GM18858 (cell line): ENCODE data around the gene DDX21.
"Not testable (repeated sequence)": the region's sequence is repeated elsewhere in the genome, so short reads cannot be mapped to it uniquely, and the experiment has no call there.

Experiments used
- ATAC-seq: cut with Tn5 transposase; IDR thresholded peaks from one replicate; pipeline ENCODE4 v1.9.1; 2021; ENCODE audit not compliant: unreplicated experiment

Gene DDX21

GRCh38 chr10:68955832-68956532 is at the start of gene DDX21:
Gene DDX21, plus strand, starts transcription at chr10:68956170. Its CDS starts 56 bp downstream, at chr10:68956226.
- peak; percentile 59 for ATAC-seq

DNA sequence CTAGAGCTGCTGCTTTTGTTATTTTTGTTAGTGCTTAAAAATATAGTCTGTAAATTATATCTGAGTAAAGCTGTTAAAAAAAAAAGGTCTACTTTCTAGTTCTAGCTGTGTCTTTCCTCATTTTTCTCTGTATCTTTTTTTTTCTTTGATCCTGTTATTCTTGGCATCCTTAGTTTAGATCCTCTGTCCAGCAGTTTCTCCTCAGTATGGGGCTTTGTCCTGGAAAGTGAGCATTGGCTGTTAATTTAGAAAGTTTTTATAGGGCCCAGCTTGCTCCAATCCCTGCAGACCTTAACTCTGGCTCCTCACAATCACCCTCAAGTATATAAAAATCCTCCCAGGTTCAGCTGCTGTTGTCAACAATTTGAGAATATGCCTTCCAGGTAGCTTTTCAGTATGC is 31.4 kb upstream of the DDX21 start:
- no peak for ATAC-seq

DNA sequence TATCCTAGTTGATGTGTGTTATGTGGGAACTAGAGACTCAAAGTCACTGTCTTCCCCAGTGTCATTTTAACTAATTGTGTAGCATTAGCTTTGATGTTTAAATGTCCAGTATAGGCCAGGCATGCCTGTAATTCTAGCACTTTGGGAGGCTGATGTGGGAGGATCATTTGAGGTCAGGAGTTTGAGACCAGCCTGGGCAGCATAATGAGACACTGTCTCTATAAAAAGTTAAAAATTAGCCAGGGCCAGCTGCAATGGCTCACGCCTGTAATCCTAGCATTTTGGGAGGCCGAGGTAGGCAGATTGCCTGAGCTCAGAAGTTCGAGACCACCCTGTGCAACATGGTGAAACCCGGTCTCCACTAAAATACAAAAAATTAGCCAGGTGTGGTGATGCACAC is 30.5 kb upstream of the DDX21 start:
- ATAC-seq = no peak

DNA sequence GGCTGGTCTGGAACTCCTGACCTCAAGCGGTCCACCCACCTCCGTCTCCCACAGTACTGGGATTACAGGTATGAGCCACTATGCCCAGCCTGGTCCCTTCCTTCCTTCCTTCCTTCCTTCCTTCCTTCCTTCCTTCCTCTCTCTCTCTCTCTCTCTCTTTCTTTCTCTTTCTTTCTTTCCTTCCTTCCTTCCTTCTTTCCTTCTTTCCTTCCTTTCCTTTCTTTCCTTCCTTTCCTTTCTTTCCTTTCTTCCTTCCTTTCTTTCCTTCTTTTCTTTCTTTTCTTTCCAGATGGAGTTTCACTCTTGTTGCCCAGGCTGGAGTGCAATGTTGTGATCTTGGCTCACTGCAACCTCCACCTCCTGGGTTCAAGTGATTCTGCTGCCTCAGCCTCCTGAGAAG is 26.8 kb upstream of the DDX21 start:
- ATAC-seq = not testable (repeated sequence)

- not testable (repeated sequence) for ATAC-seq
Measured at GRCh38 chr10:68929888-68930287, 26.1 kb upstream of the DDX21 start.

GRCh38 chr10:68932860-68933259 is 23.1 kb upstream of the DDX21 start:
- not testable (repeated sequence) for ATAC-seq

- ATAC-seq = no peak
Measured at GRCh38 chr10:68934994-68935393, 21.0 kb upstream of the DDX21 start.

GRCh38 chr10:68938117-68938516 is 17.9 kb upstream of the DDX21 start:
- ATAC-seq = no peak

DNA sequence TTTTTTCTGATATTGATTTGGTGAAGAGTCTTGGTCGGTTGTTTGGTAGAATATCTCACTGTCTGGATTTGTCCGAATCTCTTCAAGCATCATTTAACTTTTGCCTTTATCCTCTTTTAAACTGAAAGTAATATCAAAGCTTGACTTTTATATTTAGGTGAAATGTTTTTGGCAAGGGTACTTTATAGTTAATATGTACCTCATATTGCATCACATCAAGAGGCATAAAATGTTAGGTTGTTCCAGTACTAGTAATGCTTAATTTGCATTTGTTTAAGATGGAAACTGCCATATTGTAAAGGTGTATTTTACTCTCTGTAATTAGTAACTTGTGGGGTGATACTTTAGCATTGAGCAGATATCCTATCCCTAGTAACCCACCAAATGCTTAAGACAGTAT is 17.1 kb upstream of the DDX21 start:
- no peak for ATAC-seq

- not testable (repeated sequence) for ATAC-seq
Measured at GRCh38 chr10:68940917-68941316, 15.1 kb upstream of the DDX21 start.

- no peak for ATAC-seq
Measured at GRCh38 chr10:68950598-68950997, 5.4 kb upstream of the DDX21 start.

DNA sequence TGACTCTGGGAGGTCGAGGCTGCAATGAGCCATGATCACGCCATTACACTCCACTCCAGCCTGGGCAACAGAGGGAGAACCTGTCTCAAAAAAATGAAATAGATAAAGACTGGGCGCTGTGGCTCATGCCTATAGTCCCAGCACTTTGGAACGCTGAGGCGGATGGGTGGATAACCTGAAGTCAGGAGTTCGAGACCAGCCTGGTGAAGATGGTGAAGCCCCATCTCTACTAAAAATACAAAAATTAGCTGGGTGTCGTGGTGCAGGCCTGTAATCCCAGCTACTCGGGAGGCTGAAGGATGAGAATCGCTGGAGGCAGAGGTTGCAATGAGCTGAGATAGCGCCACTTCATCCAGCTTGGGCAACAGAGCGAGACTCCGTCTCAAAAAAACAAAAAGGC is 1.1 kb upstream of the DDX21 start:
- ATAC-seq = no peak

GRCh38 chr10:68955355-68955831 is 577 bp upstream of the DDX21 start:
- ATAC-seq = peak; percentile 17

DNA sequence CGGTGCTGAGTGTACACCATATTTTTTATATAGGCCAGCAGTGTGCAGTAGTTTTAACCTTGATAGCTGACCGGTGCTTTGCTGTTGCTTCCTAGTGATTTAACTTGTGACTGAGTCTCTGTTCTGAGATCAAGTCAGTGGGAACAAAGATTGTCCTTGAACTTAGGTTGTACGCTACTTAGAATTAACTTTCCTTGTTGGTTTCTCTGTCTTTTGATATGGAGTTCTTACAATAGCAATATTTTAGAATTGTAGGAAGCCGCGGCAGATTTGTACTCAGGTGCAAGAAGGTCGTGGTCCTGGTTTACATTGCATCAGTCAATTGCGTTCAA is 1.3 kb downstream of the DDX21 start:
- ATAC-seq = no peak

DNA sequence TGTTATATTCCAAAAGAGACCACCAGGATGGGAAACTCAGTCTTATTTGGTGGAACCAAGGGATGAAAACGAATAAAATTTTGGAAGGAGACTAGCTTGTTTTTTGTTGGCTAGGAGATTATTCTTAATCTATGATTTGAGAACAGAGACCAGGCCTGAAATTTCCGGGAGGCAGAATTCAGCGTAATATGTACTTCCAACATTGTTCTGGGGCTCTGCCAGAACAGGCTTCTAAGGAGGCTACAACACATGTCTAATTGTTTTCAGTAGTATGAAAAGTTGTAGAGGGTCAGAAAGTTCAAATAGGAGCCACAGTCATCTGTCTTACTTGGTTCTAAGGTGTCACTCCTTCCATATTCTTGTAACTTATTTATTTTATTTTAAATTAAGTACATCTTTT is 1.7 kb downstream of the DDX21 start:
- ATAC-seq = no peak

DNA sequence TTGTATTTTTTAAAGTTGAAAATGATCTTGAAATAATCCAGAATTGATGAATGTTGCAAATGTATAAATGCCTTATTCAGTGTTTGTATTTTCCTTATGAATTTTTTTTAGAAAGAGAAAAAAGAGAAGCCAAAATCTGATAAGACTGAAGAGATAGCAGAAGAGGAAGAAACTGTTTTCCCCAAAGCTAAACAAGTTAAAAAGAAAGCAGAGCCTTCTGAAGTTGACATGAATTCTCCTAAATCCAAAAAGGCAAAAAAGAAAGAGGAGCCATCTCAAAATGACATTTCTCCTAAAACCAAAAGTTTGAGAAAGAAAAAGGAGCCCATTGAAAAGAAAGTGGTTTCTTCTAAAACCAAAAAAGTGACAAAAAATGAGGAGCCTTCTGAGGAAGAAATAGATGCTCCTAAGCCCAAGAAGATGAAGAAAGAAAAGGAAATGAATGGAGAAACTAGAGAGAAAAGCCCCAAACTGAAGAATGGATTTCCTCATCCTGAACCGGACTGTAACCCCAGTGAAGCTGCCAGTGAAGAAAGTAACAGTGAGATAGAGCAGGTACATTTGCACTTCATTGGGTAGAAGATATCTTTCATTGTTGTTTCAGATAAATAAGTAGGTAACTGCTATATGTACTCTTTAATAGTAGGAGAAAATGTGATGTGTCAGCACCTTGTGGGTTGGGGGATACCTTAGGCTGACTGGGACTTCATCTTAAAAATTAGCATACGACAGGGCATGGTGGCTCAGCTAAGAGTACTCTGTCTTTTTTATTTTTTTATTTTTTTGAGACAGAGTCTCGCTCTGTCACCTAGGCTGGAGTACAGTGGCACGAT is 3.9 kb downstream of the DDX21 start:
- ATAC-seq = no peak

- no peak for ATAC-seq
Measured at GRCh38 chr10:68963151-68963550, 7.2 kb downstream of the DDX21 start.

DNA sequence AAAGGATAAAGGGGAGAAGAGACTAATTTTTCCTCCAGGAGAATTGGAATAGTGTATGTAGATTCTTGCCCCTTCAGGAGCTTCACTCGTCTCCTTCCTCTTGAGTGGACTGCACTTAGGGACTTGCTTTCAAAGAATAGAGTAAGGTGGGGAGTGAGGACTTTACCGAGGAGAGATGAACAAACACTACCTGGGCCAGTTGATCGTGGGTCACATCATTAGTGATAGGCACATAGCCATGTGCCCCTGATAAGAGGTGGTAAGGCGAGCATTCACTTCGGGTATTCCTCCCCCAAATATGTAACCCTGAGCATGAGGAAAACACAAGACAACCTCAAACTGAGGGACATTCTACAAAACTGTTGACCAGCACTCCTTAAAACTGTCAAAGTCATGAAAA is 18.0 kb downstream of the DDX21 start:
- ATAC-seq = no peak

DNA sequence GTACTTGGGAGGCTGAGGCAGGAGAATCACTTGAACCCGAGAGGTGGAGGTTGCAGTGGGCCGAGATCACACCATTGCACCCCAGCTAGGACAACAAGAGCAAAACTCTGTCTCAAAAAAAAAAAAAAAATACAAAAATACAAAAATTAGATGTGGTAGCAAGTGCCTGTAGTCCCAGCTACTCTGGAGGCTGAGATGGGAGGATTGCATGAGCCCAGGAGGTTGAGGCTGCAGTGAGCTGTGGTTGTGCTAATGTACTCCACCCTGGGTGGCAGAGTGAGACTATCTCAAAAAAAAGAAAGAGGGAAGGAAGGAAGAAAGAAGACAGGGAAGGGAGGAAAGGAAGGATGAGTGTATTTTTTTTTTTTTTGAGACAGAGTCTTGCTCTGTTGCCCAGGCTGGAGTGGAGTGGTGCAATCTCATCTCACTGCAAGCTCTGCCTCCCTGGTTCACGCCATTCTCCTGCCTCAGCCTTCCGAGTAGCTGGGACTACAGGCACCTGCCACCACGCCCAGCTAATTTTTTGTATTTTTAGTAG is 20.0 kb downstream of the DDX21 start:
- ATAC-seq = not testable (repeated sequence)

GRCh38 chr10:68979738-68980137 is 23.8 kb downstream of the DDX21 start:
- not testable (repeated sequence) for ATAC-seq

- no peak for ATAC-seq
Measured at GRCh38 chr10:68981074-68981473, 25.1 kb downstream of the DDX21 start.

- ATAC-seq = no peak
Measured at GRCh38 chr10:68982389-68982788, 26.4 kb downstream of the DDX21 start.
